CD4-positive, alpha-beta T cell treated with Interferon gamma for 1 hour (primary cell): ENCODE results near the gene SPATC1L.
"Not testable (repeated sequence)": the region's sequence is repeated elsewhere in the genome, so short reads cannot be mapped to it uniquely, and the experiment has no call there.

Experiments used
- DNase-seq: peaks from one replicate; pipeline ENCODE4 v3.0.0-alpha.2; 2020

The SPATC1L gene

DNA sequence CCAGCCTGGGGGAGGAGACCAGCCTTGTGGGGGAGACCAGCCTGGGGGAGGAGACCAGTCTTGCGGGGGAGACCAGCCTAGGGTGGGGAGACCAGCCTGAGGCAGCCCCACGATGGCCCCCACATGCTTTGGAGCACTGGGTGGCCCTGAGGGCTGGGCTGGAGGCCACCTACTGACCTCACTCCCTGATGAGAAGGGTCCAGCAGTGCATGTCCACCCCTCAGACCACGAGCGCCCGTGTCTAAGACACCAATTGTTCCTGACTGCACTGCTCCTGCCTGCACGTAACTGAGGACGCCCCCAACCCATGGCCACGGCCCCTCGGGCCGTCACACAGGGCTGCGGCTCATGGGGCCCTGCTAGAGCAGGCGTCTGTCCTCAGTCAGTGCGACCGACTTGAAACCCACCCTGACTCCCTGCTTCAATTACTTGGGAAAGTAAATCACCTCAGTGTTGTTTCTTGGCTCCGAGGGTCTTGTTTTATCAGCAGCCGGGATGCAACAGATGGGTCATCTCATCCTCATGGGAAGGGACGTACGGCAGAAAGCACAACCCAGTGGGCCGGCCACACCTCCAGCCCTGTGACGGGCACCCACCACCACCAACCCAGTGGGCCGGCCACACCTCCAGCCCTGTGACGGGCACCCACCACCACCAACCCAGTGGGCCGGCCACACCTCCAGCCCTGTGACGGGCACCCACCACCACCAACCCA, at the start of gene SPATC1L:
Gene SPATC1L (minus strand): TSS at position 550 of the 715 bp plus-strand sequence. CDS start 1,643 bp downstream, outside the sequence.
- DNase-seq: no peak

- no peak for DNase-seq
These were observed 45.6 kb upstream of the SPATC1L start for GRCh38 chr21:46229923-46230260.

DNA sequence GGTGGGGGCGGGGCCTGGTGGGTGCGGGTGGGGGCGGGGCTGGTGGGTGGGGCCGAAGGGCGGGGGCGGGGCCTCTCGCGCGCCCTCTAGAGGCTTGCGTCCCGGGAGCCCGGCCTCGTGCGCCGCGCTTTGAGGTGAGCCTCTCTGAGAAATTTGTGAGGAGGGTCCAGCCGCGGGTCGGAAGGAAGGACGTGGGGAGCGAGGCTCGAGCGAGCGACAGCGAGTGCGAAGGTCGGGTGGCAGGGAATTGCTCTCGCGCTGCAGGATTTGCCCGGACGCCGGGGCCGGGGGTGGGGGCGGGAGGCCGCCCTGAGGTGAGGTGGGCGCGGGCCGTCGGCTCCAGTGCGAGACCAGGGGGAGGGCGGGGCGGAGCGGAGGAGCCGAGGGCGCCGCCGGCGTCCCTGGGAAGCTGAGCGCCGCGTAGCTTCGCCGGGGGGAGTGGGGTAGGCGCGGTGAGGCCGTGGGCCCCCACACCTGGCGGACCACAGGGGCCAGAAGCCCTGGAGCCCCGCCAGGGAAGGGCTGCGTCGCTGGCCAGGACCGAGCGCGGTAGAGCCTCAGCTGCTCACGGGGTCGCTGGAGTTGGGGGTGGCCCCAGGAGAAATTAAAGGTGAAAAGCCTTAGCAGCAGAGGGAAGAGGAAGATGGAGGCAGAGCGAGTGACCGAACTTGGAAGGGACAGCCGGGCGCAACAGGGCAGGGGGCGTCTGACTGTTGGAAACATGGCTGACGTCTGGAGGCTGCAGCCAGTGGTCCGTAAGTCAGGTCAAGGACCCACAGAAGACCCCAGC, 45.1 kb upstream of the SPATC1L start:
- DNase-seq: no peak

DNA sequence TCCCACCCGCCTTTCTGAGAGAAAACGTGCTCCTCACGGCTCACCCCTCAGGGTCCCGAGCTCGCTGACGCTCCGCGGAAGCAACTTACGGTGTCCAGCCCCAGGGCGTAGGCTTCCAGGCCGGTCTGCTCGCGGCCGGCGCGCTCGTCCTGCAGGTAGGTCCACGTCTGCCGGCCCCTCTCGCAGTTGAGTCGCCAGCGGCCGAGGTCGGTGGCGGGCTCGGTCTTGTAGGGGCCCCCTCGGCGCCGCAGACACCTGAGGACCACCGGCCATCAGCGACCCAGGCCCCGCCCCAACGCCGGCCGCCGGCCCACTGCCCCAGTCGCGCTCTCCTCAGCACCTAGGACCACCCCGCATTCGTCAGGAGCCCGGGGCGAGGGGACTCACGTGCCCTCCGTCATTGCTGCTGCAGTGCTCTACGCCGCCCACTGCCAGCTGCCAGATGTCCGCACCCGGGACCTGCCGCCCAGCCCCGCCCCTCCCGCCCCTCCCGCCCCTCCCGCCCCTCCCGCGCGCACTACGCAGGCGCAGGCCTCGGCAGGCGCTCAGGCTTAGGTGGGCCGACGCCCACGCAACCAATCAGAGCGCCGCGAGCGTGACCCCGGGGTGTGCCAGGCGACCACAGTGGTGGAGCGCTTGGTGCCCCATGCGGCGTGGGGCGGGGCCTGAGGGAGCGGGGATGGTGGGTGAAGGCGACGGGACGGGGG, 44.2 kb upstream of the SPATC1L start, which contains the start of gene LSS:
Gene LSS (minus strand): TSS at position 430 of the 707 bp plus-strand sequence. CDS start 29 bp downstream, at position 401.
- peak; percentile 99 for DNase-seq

GRCh38 chr21:46227811-46228344, 43.6 kb upstream of the SPATC1L start:
- DNase-seq: no peak

- DNase-seq: no peak
These were observed 42.8 kb upstream of the SPATC1L start for GRCh38 chr21:46226920-46227599.

GRCh38 chr21:46226146-46226545, 41.9 kb upstream of the SPATC1L start:
- DNase-seq: no peak

DNA sequence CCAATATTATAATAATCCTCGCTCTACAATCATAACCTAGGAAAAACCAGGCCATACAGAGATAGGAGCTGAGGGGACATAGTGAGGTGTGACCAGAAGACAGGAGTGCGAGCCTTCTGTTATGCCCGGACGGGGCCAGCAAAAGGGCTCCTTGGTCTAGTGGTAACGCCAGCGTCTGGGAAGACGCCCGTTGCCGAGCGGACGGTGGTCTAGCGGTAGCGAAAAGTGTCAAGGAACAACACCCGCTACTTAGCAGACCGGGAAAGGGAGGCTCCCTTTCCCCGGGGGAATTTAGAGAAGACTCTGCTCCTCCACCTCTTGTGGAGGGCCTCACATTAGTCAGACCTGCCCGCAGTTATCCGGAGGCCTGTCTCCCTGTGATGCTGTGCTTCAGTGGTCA, 39.4 kb upstream of the SPATC1L start:
- DNase-seq: not testable (repeated sequence)

DNA sequence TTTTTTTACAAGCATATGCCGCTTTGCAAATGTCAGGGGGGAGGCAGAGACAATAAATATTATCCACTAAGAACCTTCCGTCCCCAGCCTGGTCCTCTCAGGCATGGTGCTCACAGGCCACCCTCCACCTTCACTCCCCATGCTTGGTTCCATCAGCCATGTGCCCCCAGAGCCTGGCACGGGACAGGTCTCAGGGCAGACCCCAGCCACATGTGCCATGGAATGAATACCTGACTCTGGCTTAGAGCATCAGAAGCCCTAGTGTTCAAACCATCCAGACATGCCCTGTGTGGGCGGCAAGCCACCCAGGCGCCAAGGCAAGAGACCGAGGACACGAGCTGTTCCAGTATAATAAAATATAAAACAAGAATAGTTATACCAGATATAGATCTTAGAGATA, 39.0 kb upstream of the SPATC1L start:
- DNase-seq: no peak

GRCh38 chr21:46222436-46223116, 38.3 kb upstream of the SPATC1L start:
- no peak for DNase-seq

DNA sequence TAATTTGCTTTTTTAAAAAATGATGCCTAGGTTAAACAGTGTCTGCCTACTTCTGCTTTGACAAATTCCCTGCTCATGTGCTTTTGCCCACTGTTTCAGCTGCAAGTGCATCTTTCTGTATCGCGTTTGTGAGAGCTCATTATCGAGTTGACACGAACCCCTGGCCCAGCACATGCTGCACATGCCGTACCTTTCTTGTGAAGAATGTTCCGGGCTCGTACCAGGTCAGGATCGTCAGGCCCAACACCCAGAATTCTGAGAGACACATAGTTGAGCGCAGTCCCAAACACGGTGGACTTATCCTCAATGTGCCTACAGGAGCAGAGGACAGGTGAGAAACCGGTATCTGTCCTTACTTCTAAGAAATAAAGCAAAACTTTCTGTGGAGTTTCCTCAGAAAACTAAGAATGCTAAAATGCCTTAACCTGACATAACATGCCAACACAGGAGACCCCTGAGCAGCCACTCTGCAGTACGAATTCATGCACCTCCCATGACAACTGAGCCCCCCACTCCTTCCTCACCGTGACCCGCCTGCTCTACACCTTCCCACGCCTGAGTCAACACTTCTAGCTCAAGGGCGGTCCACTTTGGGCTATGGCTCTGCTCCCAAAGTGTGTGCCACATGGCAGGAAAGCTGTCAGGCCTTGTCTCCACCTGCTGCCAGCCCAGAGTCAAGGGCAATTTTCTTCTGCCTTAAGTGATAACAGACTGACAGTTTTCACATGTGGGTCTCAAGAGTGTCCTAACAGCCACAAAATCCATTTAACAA, 37.6 kb upstream of the SPATC1L start:
- no peak for DNase-seq

- no peak for DNase-seq
These were observed 36.6 kb upstream of the SPATC1L start for GRCh38 chr21:46220847-46221246.

DNA sequence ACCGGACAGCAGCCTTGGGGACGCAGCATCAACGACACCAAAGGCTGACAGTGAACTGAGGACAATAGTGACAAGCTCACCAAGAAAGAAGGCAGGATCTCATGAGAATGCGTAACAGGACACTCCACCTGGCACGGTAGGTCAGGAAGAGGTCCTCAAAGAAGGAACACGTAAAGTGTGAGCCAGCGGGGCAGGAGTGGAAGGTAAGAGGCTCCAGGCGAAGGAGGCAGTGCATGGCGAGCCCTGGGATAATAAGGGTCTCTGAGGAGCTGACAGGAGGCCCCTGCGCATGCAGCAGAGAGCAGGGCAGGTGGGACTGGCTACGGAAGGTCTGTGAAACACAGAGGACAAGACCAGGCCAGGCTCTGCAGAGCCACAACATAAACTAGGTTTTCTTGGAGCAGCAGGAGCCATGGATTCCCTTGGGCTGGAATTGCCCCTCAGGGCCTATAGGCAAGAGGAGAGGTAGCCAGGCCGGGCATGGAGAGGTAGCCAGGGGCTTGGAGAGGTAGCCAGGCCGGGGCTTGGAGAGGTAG, 36.1 kb upstream of the SPATC1L start:
- no peak for DNase-seq

DNA sequence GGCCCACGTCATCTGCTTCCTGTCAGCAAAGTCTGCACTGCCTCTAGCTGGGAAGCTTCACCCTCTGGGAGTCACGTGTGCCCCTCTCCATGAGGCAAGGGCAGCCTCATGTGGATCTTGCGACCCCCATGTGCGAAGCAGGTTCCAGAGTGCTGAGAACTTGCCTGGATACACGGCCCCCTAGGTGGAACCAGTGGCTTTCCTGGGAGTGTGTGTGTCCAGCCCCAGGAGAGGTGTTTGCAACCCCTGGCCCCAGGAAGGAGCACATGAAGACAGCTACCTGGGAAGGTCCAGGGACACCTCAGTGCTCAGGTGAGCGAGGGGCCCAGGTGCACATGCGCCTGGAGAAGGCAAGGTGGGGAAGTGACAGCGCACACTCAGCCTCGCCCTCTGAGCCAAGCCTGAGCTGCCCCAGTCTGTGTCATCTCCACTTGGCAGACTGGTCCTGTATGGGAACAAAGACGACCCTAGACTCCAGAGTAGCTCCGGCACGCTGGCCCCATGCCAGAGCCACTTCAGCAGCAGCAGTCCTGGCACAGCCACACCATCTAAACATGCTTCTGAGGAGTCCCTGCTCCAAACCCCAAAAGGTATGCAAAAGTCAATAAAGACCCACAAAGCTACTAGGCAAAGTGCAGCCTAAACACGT, 35.5 kb upstream of the SPATC1L start:
- no peak for DNase-seq

GRCh38 chr21:46218906-46219590, 34.8 kb upstream of the SPATC1L start:
- DNase-seq: no peak

- no peak for DNase-seq
These were observed 33.4 kb upstream of the SPATC1L start for GRCh38 chr21:46217511-46218196.

DNA sequence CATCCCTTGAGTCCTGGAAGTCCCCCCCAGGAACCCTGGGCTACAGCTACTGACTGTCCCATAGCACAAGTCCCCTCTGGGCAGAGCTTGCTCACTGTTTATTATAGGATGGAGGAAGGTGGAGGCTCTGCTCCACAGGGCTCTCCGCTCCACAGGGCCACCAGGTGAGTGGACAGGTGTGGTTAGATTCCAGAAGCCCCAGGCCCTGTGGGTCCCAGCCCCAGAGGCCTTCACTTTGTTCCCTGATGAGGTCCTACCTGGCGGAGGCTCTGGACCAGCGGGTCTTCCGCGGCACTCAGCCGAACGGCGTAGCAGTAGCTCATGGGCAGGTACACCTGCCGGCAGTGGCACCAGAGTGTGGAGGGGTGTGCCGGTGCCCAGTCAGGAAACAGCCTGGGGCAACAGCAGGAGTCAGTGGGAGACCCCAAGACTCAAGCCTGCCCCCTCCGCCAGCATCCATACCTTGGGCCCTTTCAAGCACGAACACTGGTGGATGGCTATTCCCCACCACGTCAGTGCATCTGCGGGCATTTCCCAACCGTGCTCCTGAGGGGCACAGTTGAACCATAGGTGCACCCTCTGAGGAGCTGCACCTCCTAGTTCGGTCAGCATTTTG, 32.0 kb upstream of the SPATC1L start:
- no peak for DNase-seq

GRCh38 chr21:46215436-46216131, 31.3 kb upstream of the SPATC1L start:
- DNase-seq: no peak
